Retina (tissue), 1 donor: ENCODE measurements around the gene DEFB115.
"Not testable (repeated sequence)": the region's sequence is repeated elsewhere in the genome, so short reads cannot be mapped to it uniquely, and the experiment has no call there.

Experiments
- DNase-seq: peaks from one replicate; pipeline ENCODE4 v3.0.0-alpha.2; 2016

Gene DEFB115

GRCh38 chr20:31257364-31257763 is at the start of gene DEFB115:
Gene DEFB115, plus strand, starts transcription at chr20:31257664. Its CDS starts 0 bp downstream, at chr20:31257664.
- DNase-seq, result no peak

DNA sequence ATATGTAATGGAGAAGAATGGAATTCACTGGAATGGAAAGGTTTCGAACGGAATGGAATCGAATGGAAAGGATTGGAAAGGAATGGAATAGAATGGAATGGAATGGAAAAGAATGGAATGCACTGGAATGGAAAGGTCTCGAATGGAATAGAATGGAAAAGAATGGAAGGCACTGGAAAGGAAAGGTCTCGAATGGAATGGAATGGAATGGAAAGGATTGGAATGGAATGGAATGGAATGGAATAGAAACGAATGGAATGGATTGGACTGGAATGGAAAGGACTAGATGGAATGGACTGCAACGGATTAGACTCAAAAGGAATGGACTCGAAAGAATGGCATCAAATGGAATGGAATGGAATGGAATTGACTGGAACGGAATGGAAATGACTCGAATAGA is 20.5 kb upstream of the DEFB115 start:
- DNase-seq, result no peak

GRCh38 chr20:31237763-31238162 is 19.7 kb upstream of the DEFB115 start:
- DNase-seq, result no peak

DNA sequence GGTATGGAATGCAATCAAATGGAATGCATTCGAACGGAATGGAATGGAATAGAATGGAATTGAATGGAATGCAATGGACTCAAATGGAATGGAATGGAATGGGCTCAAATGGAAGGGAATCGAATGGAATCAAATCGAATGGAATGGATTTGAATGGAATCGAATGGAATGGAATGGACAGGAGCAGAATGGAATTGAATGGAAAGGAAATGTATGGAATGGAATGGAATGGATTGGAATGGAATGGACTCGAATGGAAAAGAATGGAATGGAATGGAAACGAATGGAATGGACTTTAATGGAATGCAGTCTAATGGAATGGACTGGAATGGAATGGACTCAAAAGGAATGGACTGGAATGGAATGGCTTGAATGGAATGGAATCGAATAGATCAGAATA is 18.3 kb upstream of the DEFB115 start:
- no peak for DNase-seq

GRCh38 chr20:31256959-31257358 is 505 bp upstream of the DEFB115 start:
- no peak for DNase-seq

DNA sequence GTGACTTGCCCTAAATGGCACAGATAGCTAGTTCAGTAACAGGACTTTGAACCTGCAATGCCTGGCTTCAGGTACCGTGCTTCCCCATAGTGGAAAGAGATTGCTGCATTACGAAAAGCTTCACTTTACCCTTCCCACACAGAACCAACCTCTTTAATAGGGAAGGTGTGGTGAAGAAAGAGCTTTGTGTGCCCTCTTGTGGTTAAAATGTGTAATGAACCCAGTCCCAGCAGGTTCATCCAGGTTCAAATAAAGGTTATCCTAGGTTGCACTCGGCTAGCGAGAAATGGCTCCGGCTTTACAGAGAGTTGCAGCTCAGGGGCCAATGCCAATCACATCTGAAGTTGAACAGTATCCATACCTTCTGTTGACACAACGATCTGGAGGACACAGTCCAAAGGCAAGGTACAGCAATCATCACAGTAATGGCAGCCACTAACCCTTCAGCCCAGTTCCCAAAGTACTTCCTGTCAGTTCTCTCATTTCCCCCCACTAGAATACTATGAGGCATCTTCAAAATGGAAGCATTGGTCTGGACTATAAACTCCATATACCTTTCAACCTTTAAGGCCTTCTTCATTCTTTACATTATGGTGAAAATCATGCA is 3.0 kb downstream of the DEFB115 start:
- DNase-seq, result no peak

GRCh38 chr20:31274441-31274840 is 17.0 kb downstream of the DEFB115 start:
- DNase-seq, result no peak

GRCh38 chr20:31278178-31278577 is 20.7 kb downstream of the DEFB115 start:
- no peak for DNase-seq

- DNase-seq, result not testable (repeated sequence)
Observed at GRCh38 chr20:31284964-31285363, 27.5 kb downstream of the DEFB115 start.

GRCh38 chr20:31308535-31309162 is 51.2 kb downstream of the DEFB115 start, which contains the start of gene DEFB116:
Gene DEFB116, minus strand, starts transcription at chr20:31308585. Its CDS starts 0 bp downstream, at chr20:31308585.
- DNase-seq, result no peak
